GM12878 (cell line): Measurements from ENCODE around the gene TBCCD1. TPM values are rescaled to one million over a fixed set of nuclear protein-coding genes. Genes with fewer than 3 reads are reported as not detected.

ENCODE experiments used
- ATAC-seq: fragments of 200-7000 bp; cut with Tn5 transposase; 3 replicates; pipeline ENCODE4 v1.9.1; 2020; ENCODE audit warnings: mild to moderate bottlenecking, moderate library complexity
- BruUV-seq: library from RNA; stranded (reverse); fragments of 400-500 nt; replicated peaks from 2 replicates; lab custom pipeline; 2021; lab: Mats Ljungman, UMichigan
- CTCF ChIA-PET: fragments of 300-600 bp; sonication (Branson Sonifier 250); formaldehyde crosslinking; extraction: SDS; loops from one replicate; lab custom pipeline; 2021; ENCODE audit warnings: inconsistent platforms; lab: Yijun Ruan, JAX
- POLR2A ChIA-PET: fragments of 350-600 bp; formaldehyde crosslinking; extraction: SDS; loops from one replicate; lab custom pipeline; 2021; ENCODE audit warnings: inconsistent platforms; lab: Charles Lee
- RAD21 ChIA-PET: fragments of 300-600 bp; sonication (Branson Sonifier 250); formaldehyde crosslinking; loops from one replicate; lab custom pipeline; 2023; ENCODE audit warnings: antibody characterized with exemption; ENCODE audit not compliant: unreplicated experiment; lab: Charles Lee
- SMC1A ChIA-PET: fragments of 300-600 bp; sonication (Branson Sonifier 250); formaldehyde crosslinking; loops from one replicate; lab custom pipeline; 2023; ENCODE audit not compliant: unreplicated experiment, uncharacterized antibody; lab: Charles Lee
- DNase-seq: peaks from one replicate; pipeline ENCODE4 v3.0.0-alpha.2; 2011; ENCODE audit warnings: low read depth, low spot score
- FAIRE-seq: peaks from 3 replicates; lab custom pipeline; 2011; peaks lifted over from hg19 to GRCh38; lab: Jason Lieb, UNC
- H2AFZ ChIP-seq: 2 replicates; pipeline ENCODE4 v1.6.0; 2011; ENCODE audit warnings: low read depth, low read length, control low read depth; ENCODE audit not compliant: control insufficient read depth
- H3K27ac ChIP-seq: 2 replicates; pipeline ENCODE4 v1.5.1; 2011; ENCODE audit warnings: control low read depth; ENCODE audit not compliant: control insufficient read depth, insufficient read depth
- H3K27me3 ChIP-seq, 2 experiments: replicated peaks in 1 of 2; 2 replicates each; pipeline versions ENCODE4 v1.6.0 to v1.6.1; 2011; ENCODE audit warnings: low read length in 1 of 2; ENCODE audit not compliant: control insufficient read depth in 2 of 2, insufficient read depth in 2 of 2
- H3K36me3 ChIP-seq, 2 experiments: 2 replicates each; pipeline ENCODE4 v1.5.1; 2011; ENCODE audit warnings: low read length in 1 of 2; ENCODE audit not compliant: control insufficient read depth in 2 of 2, insufficient read depth in 2 of 2
- H3K4me1 ChIP-seq: 2 replicates; pipeline ENCODE4 v1.6.1; 2011; ENCODE audit warnings: mild to moderate bottlenecking, low read length, moderate library complexity, mixed read lengths; ENCODE audit not compliant: control insufficient read depth, insufficient read depth
- H3K4me2 ChIP-seq: 2 replicates; pipeline ENCODE4 v1.6.0; 2011; ENCODE audit warnings: control low read depth; ENCODE audit not compliant: control insufficient read depth, insufficient read depth
- H3K4me3 ChIP-seq: fragments of 200-600 bp; sonication (generic); 2 replicates; pipeline ENCODE4 v1.5.1; 2016
- H3K79me2 ChIP-seq: 2 replicates; pipeline ENCODE4 v1.6.0; 2011; ENCODE audit warnings: low read length; ENCODE audit not compliant: control insufficient read depth, insufficient read depth
- H3K9ac ChIP-seq: 2 replicates; pipeline ENCODE4 v1.8.0; 2011; ENCODE audit warnings: low read length, control low read depth, mixed read lengths; ENCODE audit not compliant: control insufficient read depth, insufficient read depth
- H3K9me3 ChIP-seq: replicated peaks from 3 replicates; pipeline ENCODE4 v1.5.1; 2011; ENCODE audit warnings: mild to moderate bottlenecking, low read length; ENCODE audit not compliant: control insufficient read depth, insufficient read depth
- H4K20me1 ChIP-seq: 2 replicates; pipeline ENCODE4 v1.6.0; 2011; ENCODE audit not compliant: control insufficient read depth, insufficient read depth
- CREB1 ChIP-seq: IDR thresholded peaks from 2 replicates; pipeline ENCODE4 v1.6.1; 2012; ENCODE audit warnings: low read depth, mild to moderate bottlenecking, inconsistent platforms
- HDGF ChIP-seq: fragments of 450-650 bp; IDR thresholded peaks from 2 replicates; pipeline ENCODE4 v1.6.1; 2016; ENCODE audit warnings: antibody characterized with exemption
- KAT2A ChIP-seq: conservative IDR thresholded peaks from 2 replicates; pipeline ENCODE4 v1.6.1; 2011; ENCODE audit warnings: low read depth, low read length; ENCODE audit not compliant: control insufficient read depth
- KLF5 ChIP-seq: fragments of 450-650 bp; IDR thresholded peaks from 2 replicates; pipeline ENCODE4 v1.6.1; 2014; ENCODE audit warnings: mild to moderate bottlenecking; ENCODE audit not compliant: partially characterized antibody
- NFYB ChIP-seq: IDR thresholded peaks from 2 replicates; pipeline ENCODE4 v1.6.1; 2011; ENCODE audit warnings: low read depth, mild to moderate bottlenecking, low read length, improper control_type of control experiment, moderate library complexity; ENCODE audit not compliant: insufficient read depth
- NR2C2 ChIP-seq: IDR thresholded peaks from 2 replicates; pipeline ENCODE4 v1.6.1; 2011; ENCODE audit warnings: borderline replicate concordance, low read depth; ENCODE audit not compliant: control insufficient read depth, insufficient read length
- RAD21 ChIP-seq: IDR thresholded peaks from 2 replicates; pipeline ENCODE4 v1.6.1; 2011; ENCODE audit warnings: mild to moderate bottlenecking, low read depth, low read length, moderate library complexity; ENCODE audit not compliant: insufficient read depth
- SMAD5 ChIP-seq: IDR thresholded peaks from 2 replicates; pipeline ENCODE4 v1.6.1; 2016; ENCODE audit warnings: antibody characterized with exemption, low read depth
- SMC3 ChIP-seq: IDR thresholded peaks from 2 replicates; pipeline ENCODE4 v1.6.1; 2011; ENCODE audit warnings: low read length, improper control_type of control experiment, borderline replicate concordance
- SREBF2 ChIP-seq: IDR thresholded peaks from 2 replicates; pipeline ENCODE4 v1.6.1; 2012; ENCODE audit warnings: mild to moderate bottlenecking, low read length
- WGBS: methylation state at CpG from one replicate; pipeline ENCODE4 v1.1.6; 2016; ENCODE audit warnings: low lambda C conversion rate; ENCODE audit not compliant: insufficient replicate concordance, insufficient coverage; ENCODE audit errors: missing lambda C conversion rate; 5-methylcytosine and 5-hydroxymethylcytosine counted together
- in situ Hi-C: fragments of 300-500 bp; cut with MboI; formaldehyde crosslinking; loops from 9 replicates; pipeline ENCODE4 v1.14.3; 2018; ENCODE audit warnings: mixed read lengths
- intact Hi-C: fragments of 100-400 bp; cut with micrococcal nuclease; formaldehyde crosslinking; loops from one replicate; pipeline ENCODE4 v1.14.2; 2022; ENCODE audit not compliant: unreplicated experiment
- polyA plus RNA-seq, 11 experiments: library from polyadenylated mRNA; depleted of rRNA in 4 of 11; unstranded in 6 of 11; stranded (reverse) in 5 of 11; fragments of >200 nt; fragmentation: Nextera tagmentation in 4 of 11; fragmentation: Illumina TruSeq in 1 of 11; extraction: Ambion mirVana in 4 of 11; extraction: Trizol in 1 of 11; gene quantifications; 1 replicate in 1 of 11; 2 replicates in 10 of 11; pipeline versions ENCODE4 v1.2.1 to v1.2.3, GENCODE V29; 2011 to 2016; ENCODE audit warnings: inconsistent platforms in 2 of 11, missing spikeins in 2 of 11, low read depth in 1 of 11
- total RNA-seq, 4 experiments: library from RNA; depleted of rRNA in 3 of 4; stranded (reverse); fragments of >200 nt in 3 of 4; fragmentation: Illumina TruSeq in 1 of 4; extraction: Trizol in 1 of 4; gene quantifications; 2 replicates each; pipeline versions ENCODE4 v1.2.1 to v1.2.3, GENCODE V29; 2013 to 2021
- TF ChIP-seq, protein P1 (sequence below): IDR thresholded peaks from 2 replicates; pipeline ENCODE4 v1.6.1; 2011; ENCODE audit warnings: borderline replicate concordance, low read depth, mild to moderate bottlenecking, moderate library complexity, mixed read lengths, low read length; ENCODE audit not compliant: insufficient read depth; ENCODE audit errors: extremely low read length
- TF ChIP-seq, protein P2 (sequence below): fragments of 450-650 bp; formaldehyde crosslinking; IDR thresholded peaks from 2 replicates; pipeline ENCODE4 v1.5.0; 2022; ENCODE audit warnings: mild to moderate bottlenecking, missing genetic modification characterization

Gene TBCCD1
- total and polyA plus RNA-seq, 10 of the 15 experiments (the other 5 are each of a cell fraction or from before 2014, with no cell fraction given), result 6.9 to 23.4 (median 14.7) TPM

DNA sequence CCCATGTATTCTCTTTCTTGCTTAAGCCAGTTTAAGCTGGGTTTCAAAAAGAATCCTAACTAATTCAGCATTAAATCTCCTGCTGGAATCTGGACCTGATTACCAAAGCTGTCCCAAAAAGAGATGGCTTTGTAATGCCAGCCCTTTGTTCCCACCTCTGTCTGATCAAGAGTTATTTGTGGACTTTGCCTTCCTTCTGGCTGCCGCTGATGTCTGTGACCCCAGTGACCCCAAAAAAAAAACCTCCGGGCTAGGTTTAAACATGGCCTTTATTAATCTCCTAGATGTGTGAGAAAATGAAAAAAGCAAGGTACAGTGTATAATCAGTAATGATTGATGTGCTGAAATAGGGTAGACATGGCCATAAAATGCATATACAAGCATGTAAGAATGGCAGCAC, 43.7 kb downstream of the TBCCD1 start:
- Histone ChIP-seq H3K9ac (no peak overlapping the region), H3K4me1 (peaks cover 60% of the 10 kb centered on the region), H2AFZ (no peak overlapping the region), H4K20me1 (no peaks in the 10 kb centered on the region), H3K27ac (no peak overlapping the region), H3K4me2 (no peak overlapping the region), H3K27me3 (no peaks in the 10 kb centered on the region), H3K36me3 (no peaks in the 10 kb centered on the region; a peak in 1 of 4 replicates), H3K79me2 (no peaks in the 10 kb centered on the region), H3K4me3 (no peak overlapping the region), H3K9me3 (no peaks in the 10 kb centered on the region; the same call in 2 of the 3 replicates)
- DNase-seq, result no peak
- BruUV-seq, result no TSS peak
- CTCF ChIA-PET, result interaction anchor here (14.1 kb wide), 1 partner anchor 14 kb away, joined by 282 read pairs; no protein-coding TSS in a partner anchor
- TF ChIP-seq HDGF (no peak), SMAD5 (no peak), KLF5 (no peak), NR2C2 (no peak), RAD21 (no peak)
- SMC1A ChIA-PET, result interaction anchor here (1.6 to 15.9 kb wide), 2 partner anchors 10 to 14 kb away, joined by 5 to 429 read pairs; no protein-coding TSS in a partner anchor
- ATAC-seq, result no peak
- intact Hi-C loops, result loop anchor here (10.0 kb wide), 1 partner anchor 501 kb away; no protein-coding TSS in a partner anchor
- FAIRE-seq, result no peak
- 61% methylated on average over 2 of the region's 2 CpGs for WGBS
- RAD21 ChIA-PET, result interaction anchor here (9.3 kb wide), 1 partner anchor 13 kb away, joined by 224 read pairs; no protein-coding TSS in a partner anchor
- POLR2A ChIA-PET, result interaction anchor here (1.2 to 1.8 kb wide), 4 partner anchors 10 to 15 kb away, joined by 3 to 11 read pairs (median 6); no protein-coding TSS in a partner anchor
- in situ Hi-C loops, result no loop called here

DNA sequence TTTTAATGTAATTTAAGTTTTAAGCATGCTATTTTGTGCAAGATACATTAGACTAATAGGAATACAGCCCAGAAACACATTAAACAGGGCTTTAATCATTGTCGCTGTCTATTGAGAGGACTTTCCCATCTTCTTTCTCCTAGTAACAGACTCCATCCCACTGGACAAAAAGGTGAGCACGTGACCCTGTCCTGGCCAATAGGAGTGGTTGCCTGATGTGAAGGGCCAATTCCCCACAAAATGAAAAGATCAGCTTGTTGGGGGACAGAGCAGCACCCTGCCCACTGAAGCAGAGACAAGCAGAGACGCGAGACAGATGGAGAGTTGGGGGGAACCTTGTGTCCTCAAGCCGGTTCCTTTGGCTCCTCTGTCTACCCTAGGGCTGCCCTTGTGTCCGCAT, 44.1 kb downstream of the TBCCD1 start:
- ATAC-seq (no peak), FAIRE-seq (no peak), DNase-seq (no peak)
- no peak for TF ChIP-seq SMC3
- TF ChIP-seq CREB1, result no peak
- 0 out of 2 replicates have a peak, but pooled peaks have one; percentile 44 for TF ChIP-seq NFYB
- TF ChIP-seq KAT2A, result no peak
- TF ChIP-seq, protein P1, sequence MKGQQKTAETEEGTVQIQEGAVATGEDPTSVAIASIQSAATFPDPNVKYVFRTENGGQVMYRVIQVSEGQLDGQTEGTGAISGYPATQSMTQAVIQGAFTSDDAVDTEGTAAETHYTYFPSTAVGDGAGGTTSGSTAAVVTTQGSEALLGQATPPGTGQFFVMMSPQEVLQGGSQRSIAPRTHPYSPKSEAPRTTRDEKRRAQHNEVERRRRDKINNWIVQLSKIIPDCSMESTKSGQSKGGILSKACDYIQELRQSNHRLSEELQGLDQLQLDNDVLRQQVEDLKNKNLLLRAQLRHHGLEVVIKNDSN, result peak; percentile 72
- no peak for TF ChIP-seq SREBF2
- TF ChIP-seq, protein P2, sequence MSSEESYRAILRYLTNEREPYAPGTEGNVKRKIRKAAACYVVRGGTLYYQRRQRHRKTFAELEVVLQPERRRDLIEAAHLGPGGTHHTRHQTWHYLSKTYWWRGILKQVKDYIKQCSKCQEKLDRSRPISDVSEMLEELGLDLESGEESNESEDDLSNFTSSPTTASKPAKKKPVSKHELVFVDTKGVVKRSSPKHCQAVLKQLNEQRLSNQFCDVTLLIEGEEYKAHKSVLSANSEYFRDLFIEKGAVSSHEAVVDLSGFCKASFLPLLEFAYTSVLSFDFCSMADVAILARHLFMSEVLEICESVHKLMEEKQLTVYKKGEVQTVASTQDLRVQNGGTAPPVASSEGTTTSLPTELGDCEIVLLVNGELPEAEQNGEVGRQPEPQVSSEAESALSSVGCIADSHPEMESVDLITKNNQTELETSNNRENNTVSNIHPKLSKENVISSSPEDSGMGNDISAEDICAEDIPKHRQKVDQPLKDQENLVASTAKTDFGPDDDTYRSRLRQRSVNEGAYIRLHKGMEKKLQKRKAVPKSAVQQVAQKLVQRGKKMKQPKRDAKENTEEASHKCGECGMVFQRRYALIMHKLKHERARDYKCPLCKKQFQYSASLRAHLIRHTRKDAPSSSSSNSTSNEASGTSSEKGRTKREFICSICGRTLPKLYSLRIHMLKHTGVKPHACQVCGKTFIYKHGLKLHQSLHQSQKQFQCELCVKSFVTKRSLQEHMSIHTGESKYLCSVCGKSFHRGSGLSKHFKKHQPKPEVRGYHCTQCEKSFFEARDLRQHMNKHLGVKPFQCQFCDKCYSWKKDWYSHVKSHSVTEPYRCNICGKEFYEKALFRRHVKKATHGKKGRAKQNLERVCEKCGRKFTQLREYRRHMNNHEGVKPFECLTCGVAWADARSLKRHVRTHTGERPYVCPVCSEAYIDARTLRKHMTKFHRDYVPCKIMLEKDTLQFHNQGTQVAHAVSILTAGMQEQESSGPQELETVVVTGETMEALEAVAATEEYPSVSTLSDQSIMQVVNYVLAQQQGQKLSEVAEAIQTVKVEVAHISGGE (CRISPR knock-in tag), result no peak
- Histone ChIP-seq H3K27me3 (no peaks in the 10 kb centered on the region), H3K79me2 (no peaks in the 10 kb centered on the region), H3K4me3 (no peak overlapping the region), H3K36me3 (no peaks in the 10 kb centered on the region; a peak in 1 of 4 replicates), H3K9me3 (no peaks in the 10 kb centered on the region), H3K27ac (no peak overlapping the region), H3K4me2 (no peak overlapping the region), H4K20me1 (no peaks in the 10 kb centered on the region), H3K4me1 (peaks cover 61% of the 10 kb centered on the region), H3K9ac (no peak overlapping the region), H2AFZ (no peak overlapping the region)
- RAD21 ChIA-PET, result interaction anchor here (9.3 kb wide), 1 partner anchor 14 kb away, joined by 224 read pairs; no protein-coding TSS in a partner anchor
- SMC1A ChIA-PET, result interaction anchor here (1.6 to 15.9 kb wide), 2 partner anchors 10 to 14 kb away, joined by 5 to 429 read pairs; no protein-coding TSS in a partner anchor
- POLR2A ChIA-PET, result interaction anchor here (1.2 to 1.8 kb wide), 4 partner anchors 10 to 16 kb away, joined by 3 to 11 read pairs (median 6); no protein-coding TSS in a partner anchor
- whole genome bisulfite sequencing, result 89% methylated on average over 6 of the region's 6 CpGs
- in situ Hi-C loops, result no loop called here
- BruUV-seq, result no TSS peak
- CTCF ChIA-PET, result interaction anchor here (14.1 kb wide), 1 partner anchor 15 kb away, joined by 282 read pairs; no protein-coding TSS in a partner anchor
- intact Hi-C loops, result loop anchor here (10.0 kb wide), 1 partner anchor 502 kb away; no protein-coding TSS in a partner anchor
